HAP-1 (cell line): Measurements from ENCODE around the gene HSF2BP.
"Not testable (repeated sequence)": the region's sequence is repeated elsewhere in the genome, so short reads cannot be mapped to it uniquely, and the experiment has no call there.

Experiments used
- DNase-seq, 2 experiments: peaks; one replicate each; pipeline ENCODE4 v3.0.0-alpha.2; 2016 to 2020; ENCODE audit warnings: low spot score in 2 of 2
- H3K27me3 ChIP-seq: fragments of 250-450 bp; sonication (Bioruptor Pico); 2 replicates; pipeline ENCODE4 v1.5.1; 2020; ENCODE audit warnings: low read depth, mild to moderate bottlenecking, moderate library complexity
- H3K36me3 ChIP-seq: fragments of 250-450 bp; sonication (Bioruptor Pico); replicated peaks from 2 replicates; pipeline ENCODE4 v1.5.1; 2020; ENCODE audit warnings: mild to moderate bottlenecking
- H3K4me1 ChIP-seq: fragments of 250-450 bp; sonication (Bioruptor Pico); 2 replicates; pipeline ENCODE4 v1.5.1; 2020; ENCODE audit warnings: mild to moderate bottlenecking
- H3K4me3 ChIP-seq: fragments of 250-450 bp; sonication (Bioruptor Pico); 2 replicates; pipeline ENCODE4 v1.5.1; 2020; ENCODE audit warnings: mild to moderate bottlenecking, moderate library complexity
- H3K9me3 ChIP-seq: fragments of 250-450 bp; sonication (Bioruptor Pico); 2 replicates; pipeline ENCODE4 v1.5.1; 2020; ENCODE audit warnings: mild to moderate bottlenecking, moderate library complexity
- in situ Hi-C: fragments of 300-500 bp; cut with MboI; formaldehyde crosslinking; loops from 3 replicates; pipeline ENCODE4 v1.14.3; 2020; ENCODE audit warnings: low sequenced_read_pairs, inconsistent platforms, mixed read lengths

Gene HSF2BP

GRCh38 chr21:43693981-43694380, 34.7 kb upstream of the HSF2BP start:
- no peaks in the 10 kb centered on the region for H3K27me3 ChIP-seq
- H3K4me3 ChIP-seq: no peak overlapping the region
- no peaks in the 10 kb centered on the region for H3K4me1 ChIP-seq
- peaks cover 70% of the 10 kb centered on the region for H3K36me3 ChIP-seq
- in situ Hi-C loops: no loop called here
- DNase-seq: no peak
- no peaks in the 10 kb centered on the region for H3K9me3 ChIP-seq

GRCh38 chr21:43692949-43693348, 33.7 kb upstream of the HSF2BP start:
- Histone ChIP-seq H3K4me1 (no peaks in the 10 kb centered on the region), H3K36me3 (peaks cover 81% of the 10 kb centered on the region), H3K9me3 (no peaks in the 10 kb centered on the region), H3K27me3 (no peaks in the 10 kb centered on the region), H3K4me3 (no peak overlapping the region)
- in situ Hi-C loops: no loop called here
- no peak for DNase-seq

GRCh38 chr21:43691801-43692200, 32.5 kb upstream of the HSF2BP start:
- no peaks in the 10 kb centered on the region for H3K27me3 ChIP-seq
- H3K4me3 ChIP-seq: no peak overlapping the region
- no peak for DNase-seq
- peaks cover 92% of the 10 kb centered on the region for H3K36me3 ChIP-seq
- in situ Hi-C loops: no loop called here
- H3K9me3 ChIP-seq: no peaks in the 10 kb centered on the region
- no peaks in the 10 kb centered on the region for H3K4me1 ChIP-seq

- in situ Hi-C loops: no loop called here
- no peaks in the 10 kb centered on the region for H3K27me3 ChIP-seq
- H3K9me3 ChIP-seq: no peaks in the 10 kb centered on the region
- DNase-seq: no peak
- no peaks in the 10 kb centered on the region for H3K4me1 ChIP-seq
- peaks cover 95% of the 10 kb centered on the region for H3K36me3 ChIP-seq
- no peak overlapping the region for H3K4me3 ChIP-seq
These were observed 32.0 kb upstream of the HSF2BP start for GRCh38 chr21:43691086-43691795.

- no peak for DNase-seq
- Histone ChIP-seq H3K27me3 (no peaks in the 10 kb centered on the region), H3K36me3 (peaks cover 94% of the 10 kb centered on the region), H3K9me3 (no peaks in the 10 kb centered on the region), H3K4me1 (no peaks in the 10 kb centered on the region), H3K4me3 (no peak overlapping the region)
- in situ Hi-C loops: no loop called here
These were observed 31.1 kb upstream of the HSF2BP start for GRCh38 chr21:43690346-43690745.

- Histone ChIP-seq H3K27me3 (no peaks in the 10 kb centered on the region), H3K4me3 (no peak overlapping the region), H3K4me1 (no peaks in the 10 kb centered on the region), H3K9me3 (no peaks in the 10 kb centered on the region), H3K36me3 (peaks cover 94% of the 10 kb centered on the region)
- in situ Hi-C loops: no loop called here
- DNase-seq: no peak
These were observed 30.5 kb upstream of the HSF2BP start for GRCh38 chr21:43689556-43690337.

GRCh38 chr21:43688906-43689305, 29.6 kb upstream of the HSF2BP start:
- in situ Hi-C loops: no loop called here
- Histone ChIP-seq H3K4me1 (no peaks in the 10 kb centered on the region), H3K4me3 (no peak overlapping the region), H3K9me3 (no peaks in the 10 kb centered on the region), H3K36me3 (peaks cover 93% of the 10 kb centered on the region), H3K27me3 (no peaks in the 10 kb centered on the region)
- no peak for DNase-seq

- in situ Hi-C loops: no loop called here
- no peak for DNase-seq
These were observed 28.5 kb upstream of the HSF2BP start for GRCh38 chr21:43687566-43688399.

GRCh38 chr21:43686811-43687565, 27.7 kb upstream of the HSF2BP start:
- peaks cover 93% of the 10 kb centered on the region for H3K36me3 ChIP-seq
- H3K4me1 ChIP-seq: no peaks in the 10 kb centered on the region
- DNase-seq: no peak

More at GRCh38 chr21:43687566-43688399, 28.5 kb upstream of the HSF2BP start:
- Histone ChIP-seq H3K27me3 (no peaks in the 10 kb centered on the region), H3K36me3 (peaks cover 93% of the 10 kb centered on the region), H3K9me3 (no peaks in the 10 kb centered on the region), H3K4me3 (no peak overlapping the region), H3K4me1 (no peaks in the 10 kb centered on the region)

GRCh38 chr21:43684424-43684823, 25.1 kb upstream of the HSF2BP start:
- in situ Hi-C loops: no loop called here
- H3K4me1 ChIP-seq: no peaks in the 10 kb centered on the region
- no peak for DNase-seq
- no peaks in the 10 kb centered on the region for H3K27me3 ChIP-seq
- no peaks in the 10 kb centered on the region for H3K9me3 ChIP-seq
- no peak overlapping the region for H3K4me3 ChIP-seq
- H3K36me3 ChIP-seq: peaks cover 93% of the 10 kb centered on the region

More at GRCh38 chr21:43686811-43687565, 27.7 kb upstream of the HSF2BP start:
- Histone ChIP-seq H3K27me3 (no peaks in the 10 kb centered on the region), H3K4me3 (no peak overlapping the region), H3K9me3 (no peaks in the 10 kb centered on the region)
- in situ Hi-C loops: no loop called here

GRCh38 chr21:43681650-43682049, 22.4 kb upstream of the HSF2BP start:
- in situ Hi-C loops: no loop called here
- Histone ChIP-seq H3K4me3 (no peak overlapping the region), H3K27me3 (no peaks in the 10 kb centered on the region), H3K9me3 (no peaks in the 10 kb centered on the region), H3K4me1 (no peaks in the 10 kb centered on the region), H3K36me3 (peaks cover 90% of the 10 kb centered on the region)
- DNase-seq: no peak

- in situ Hi-C loops, H3K4me3 ChIP-seq, H3K27me3 ChIP-seq, H3K4me1 ChIP-seq, DNase-seq, H3K9me3 ChIP-seq: not testable (repeated sequence)
- H3K36me3 ChIP-seq: peaks cover 89% of the 10 kb centered on the region
These were observed 21.1 kb upstream of the HSF2BP start for GRCh38 chr21:43680421-43680820.

GRCh38 chr21:43679951-43680350, 20.7 kb upstream of the HSF2BP start:
- peaks cover 89% of the 10 kb centered on the region for H3K36me3 ChIP-seq
- no peak for DNase-seq
- no peaks in the 10 kb centered on the region for H3K27me3 ChIP-seq
- no peak overlapping the region for H3K4me3 ChIP-seq
- in situ Hi-C loops: no loop called here
- no peaks in the 10 kb centered on the region for H3K4me1 ChIP-seq
- no peaks in the 10 kb centered on the region for H3K9me3 ChIP-seq
